ENCODE results near the gene L3MBTL4.
"Not testable (repeated sequence)": the region's sequence is repeated elsewhere in the genome, so short reads cannot be mapped to it uniquely, and the experiment has no call there.

The L3MBTL4 gene

GRCh38 chr18:6414723-6415417 lies at the start of gene L3MBTL4:
Gene L3MBTL4 (minus strand): TSS chr18:6414911. CDS start chr18:6311625, 103,286 bp downstream.
- DNase-seq (ENCODE audit: low read depth), result no peak

GRCh38 chr18:6452194-6452593 lies 37.5 kb upstream of the L3MBTL4 start:
- DNase-seq (ENCODE audit: low read depth), result no peak

GRCh38 chr18:6449213-6449612 lies 34.5 kb upstream of the L3MBTL4 start:
- DNase-seq (ENCODE audit: low read depth), result no peak

GRCh38 chr18:6444466-6445228 lies 29.9 kb upstream of the L3MBTL4 start:
- no peak for DNase-seq (ENCODE audit: low read depth)

GRCh38 chr18:6441200-6441599 lies 26.5 kb upstream of the L3MBTL4 start:
- no peak for DNase-seq (ENCODE audit: low read depth)

- no peak for DNase-seq (ENCODE audit: low read depth)
Observed at GRCh38 chr18:6437937-6438818, 23.5 kb upstream of the L3MBTL4 start.

GRCh38 chr18:6435731-6436130 lies 21.0 kb upstream of the L3MBTL4 start:
- no peak for DNase-seq (ENCODE audit: low read depth)

- DNase-seq (ENCODE audit: low read depth), result no peak
Observed at GRCh38 chr18:6434987-6435709, 20.4 kb upstream of the L3MBTL4 start.

GRCh38 chr18:6434481-6434880 lies 19.8 kb upstream of the L3MBTL4 start:
- no peak for DNase-seq (ENCODE audit: low read depth)

GRCh38 chr18:6431659-6432318 lies 17.1 kb upstream of the L3MBTL4 start:
- no peak for DNase-seq (ENCODE audit: low read depth)

- DNase-seq (ENCODE audit: low read depth), result no peak
Observed at GRCh38 chr18:6428851-6429395, 14.2 kb upstream of the L3MBTL4 start.

GRCh38 chr18:6427286-6427685 lies 12.6 kb upstream of the L3MBTL4 start:
- DNase-seq (ENCODE audit: low read depth), result no peak

GRCh38 chr18:6423289-6423688 lies 8.6 kb upstream of the L3MBTL4 start:
- no peak for DNase-seq (ENCODE audit: low read depth)

- no peak for DNase-seq (ENCODE audit: low read depth)
Observed at GRCh38 chr18:6414118-6414722, 491 bp downstream of the L3MBTL4 start.

- DNase-seq (ENCODE audit: low read depth), result no peak
Observed at GRCh38 chr18:6413579-6414117, 1.1 kb downstream of the L3MBTL4 start.

GRCh38 chr18:6412933-6413472 lies 1.7 kb downstream of the L3MBTL4 start:
- no peak for DNase-seq (ENCODE audit: low read depth)

- DNase-seq (ENCODE audit: low read depth), result no peak
Observed at GRCh38 chr18:6411382-6411781, 3.3 kb downstream of the L3MBTL4 start.

- no peak for DNase-seq (ENCODE audit: low read depth)
Observed at GRCh38 chr18:6409933-6410332, 4.8 kb downstream of the L3MBTL4 start.

GRCh38 chr18:6408543-6408942 lies 6.2 kb downstream of the L3MBTL4 start:
- not testable (repeated sequence) for DNase-seq (ENCODE audit: low read depth)

- no peak for DNase-seq (ENCODE audit: low read depth)
Observed at GRCh38 chr18:6406910-6407470, 7.7 kb downstream of the L3MBTL4 start.

Data from T-helper 22 cell (primary cell).